ENCODE measurements around the gene ACOT11. TPM values are rescaled to one million over a fixed set of nuclear protein-coding genes. Genes with fewer than 3 reads are reported as not detected.

Gene ACOT11
- total and polyA plus RNA-seq, 2 of the 4 experiments (the other 2 are of a cell fraction) = 2.5 to 2.7 TPM

DNA sequence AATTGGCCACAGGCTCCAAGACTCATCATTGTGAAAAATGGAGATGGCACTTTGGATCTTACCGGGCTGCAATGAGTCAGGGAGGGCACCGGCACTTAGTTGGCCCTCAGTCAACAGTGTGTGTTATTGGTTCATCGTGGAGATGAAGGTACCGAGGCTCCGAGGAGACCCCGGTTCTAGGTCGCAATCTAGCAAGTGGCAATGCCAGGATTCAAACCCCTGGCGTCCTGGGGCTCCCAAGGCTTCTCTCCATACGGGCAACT, 49.0 kb upstream of the ACOT11 start:
- Histone ChIP-seq H2BK5ac (ENCODE audit: low read depth, low read length, poor library complexity, severe bottlenecking) (no peak overlapping the region), H4K5ac (ENCODE audit: low read depth, low read length) (no peak overlapping the region), H3K27me3 (ENCODE audit: control insufficient read depth, insufficient read depth, low read length) (peaks cover 55% of the 10 kb centered on the region), H2AFZ (replicated peaks; ENCODE audit: low read length, poor library complexity) (peak overlapping the region; percentile 77), H3K56ac (ENCODE audit: extremely low read depth, insufficient read depth, low read length) (no peak overlapping the region), H3K9ac (ENCODE audit: low read depth, low read length) (no peak overlapping the region), H2BK15ac (ENCODE audit: low read depth, low read length) (no peak overlapping the region), H3K4me2 (ENCODE audit: low read depth, low read length) (peak overlapping the region; percentile 57), H4K91ac (ENCODE audit: insufficient read depth, low read depth, low read length) (no peak overlapping the region), H3K79me1 (ENCODE audit: low read depth in 1 of 2, low read length in 2 of 2) (no peaks in the 10 kb centered on the region), H3K4me1 (ENCODE audit: control insufficient read depth, insufficient read depth, low read length) (peaks cover 5% of the 10 kb centered on the region; the same call in 1 of the 2 replicates), H2AK5ac (ENCODE audit: low read depth, low read length) (no peak overlapping the region), H3K27ac (ENCODE audit: insufficient read depth, low read length) (no peak overlapping the region), H3K4me3 (ENCODE audit: insufficient read depth, low read depth, low read length) (peak overlapping the region; percentile 11; the same call in 1 of the 2 replicates), H2BK120ac (ENCODE audit: low read depth, low read length) (no peak overlapping the region), H3K14ac (replicated peaks; ENCODE audit: low read depth, low read length) (no peak overlapping the region), H3K18ac (ENCODE audit: low read depth, low read length) (no peak overlapping the region), H4K20me1 (ENCODE audit: insufficient read depth, low read length) (no peaks in the 10 kb centered on the region), H3K9me1 (ENCODE audit: insufficient read depth, low read length) (no peaks in the 10 kb centered on the region), H2AK9ac (replicated peaks; ENCODE audit: low read depth, low read length, poor library complexity) (no peak overlapping the region), H3K4ac (ENCODE audit: low read depth, low read length) (no peak overlapping the region), H3K36me3 (ENCODE audit: control insufficient read depth, insufficient read depth, low read length) (no peaks in the 10 kb centered on the region), H2BK20ac (ENCODE audit: low read depth, low read length) (no peak overlapping the region), H4K8ac (ENCODE audit: low read depth in 2 of 2, low read length in 2 of 2) (no peak overlapping the region), H3K9me3 (ENCODE audit: control insufficient read depth, insufficient read depth, low read length) (peaks cover 4% of the 10 kb centered on the region), H3K23ac (ENCODE audit: low read depth, low read length) (no peak overlapping the region)
- WGBS, 2 experiments (ENCODE audit: extremely low coverage in 2 of 2, insufficient read length in 1 of 2) = 24% methylated on average over 2 of the region's 9 CpGs; no CpG with 5 or more reads in 1 of the 2 experiments
- CTCF ChIA-PET = interaction anchor here (0.5 to 1.6 kb wide), 2 partner anchors 14 to 264 kb away, joined by 4 to 5 read pairs; no protein-coding TSS in a partner anchor
- intact Hi-C loops (cut with micrococcal nuclease) (loop anchor here (2.0 kb wide), 1 partner anchor 218 kb away; no protein-coding TSS in a partner anchor), dilution Hi-C loops (cut with HindIII; ENCODE audit: low sequenced_read_pairs, unreplicated experiment) (no loop called here), in situ Hi-C loops (cut with MboI; ENCODE audit: low sequenced_read_pairs) (loop anchor here (10.0 to 25.0 kb wide), 2 partner anchors 394 to 637 kb away; no protein-coding TSS in a partner anchor)
- POLR2A ChIA-PET (ENCODE audit: unreplicated experiment) = no interaction called here
- no TSS peak for BruUV-seq (replicated peaks)
- ATAC-seq (ENCODE audit: low read depth) (0 out of 2 replicates have a peak, but pooled peaks have one; percentile 8), DNase-seq (no peak)
- no peak for TF ChIP-seq RCOR1 (IDR thresholded peaks at IDR 0.05; ENCODE audit: insufficient replicate concordance, low read length)
- TF ChIP-seq CHD1 (IDR thresholded peaks at IDR 0.05; ENCODE audit: low read depth, low read length) = no peak
- no peak for TF ChIP-seq MXI1 (IDR thresholded peaks at IDR 0.05; ENCODE audit: borderline replicate concordance, low read depth, low read length)
- TF ChIP-seq RAD21 (IDR thresholded peaks at IDR 0.05; ENCODE audit: low read length) = no peak
- TF ChIP-seq, protein P1, sequence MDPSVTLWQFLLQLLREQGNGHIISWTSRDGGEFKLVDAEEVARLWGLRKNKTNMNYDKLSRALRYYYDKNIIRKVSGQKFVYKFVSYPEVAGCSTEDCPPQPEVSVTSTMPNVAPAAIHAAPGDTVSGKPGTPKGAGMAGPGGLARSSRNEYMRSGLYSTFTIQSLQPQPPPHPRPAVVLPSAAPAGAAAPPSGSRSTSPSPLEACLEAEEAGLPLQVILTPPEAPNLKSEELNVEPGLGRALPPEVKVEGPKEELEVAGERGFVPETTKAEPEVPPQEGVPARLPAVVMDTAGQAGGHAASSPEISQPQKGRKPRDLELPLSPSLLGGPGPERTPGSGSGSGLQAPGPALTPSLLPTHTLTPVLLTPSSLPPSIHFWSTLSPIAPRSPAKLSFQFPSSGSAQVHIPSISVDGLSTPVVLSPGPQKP (IDR thresholded peaks at IDR 0.05; ENCODE audit: borderline replicate concordance, low read depth, low read length) = no peak
- TF ChIP-seq FOS (IDR thresholded peaks at IDR 0.05; ENCODE audit: low read depth, low read length) = no peak
- TF ChIP-seq, protein P2, sequence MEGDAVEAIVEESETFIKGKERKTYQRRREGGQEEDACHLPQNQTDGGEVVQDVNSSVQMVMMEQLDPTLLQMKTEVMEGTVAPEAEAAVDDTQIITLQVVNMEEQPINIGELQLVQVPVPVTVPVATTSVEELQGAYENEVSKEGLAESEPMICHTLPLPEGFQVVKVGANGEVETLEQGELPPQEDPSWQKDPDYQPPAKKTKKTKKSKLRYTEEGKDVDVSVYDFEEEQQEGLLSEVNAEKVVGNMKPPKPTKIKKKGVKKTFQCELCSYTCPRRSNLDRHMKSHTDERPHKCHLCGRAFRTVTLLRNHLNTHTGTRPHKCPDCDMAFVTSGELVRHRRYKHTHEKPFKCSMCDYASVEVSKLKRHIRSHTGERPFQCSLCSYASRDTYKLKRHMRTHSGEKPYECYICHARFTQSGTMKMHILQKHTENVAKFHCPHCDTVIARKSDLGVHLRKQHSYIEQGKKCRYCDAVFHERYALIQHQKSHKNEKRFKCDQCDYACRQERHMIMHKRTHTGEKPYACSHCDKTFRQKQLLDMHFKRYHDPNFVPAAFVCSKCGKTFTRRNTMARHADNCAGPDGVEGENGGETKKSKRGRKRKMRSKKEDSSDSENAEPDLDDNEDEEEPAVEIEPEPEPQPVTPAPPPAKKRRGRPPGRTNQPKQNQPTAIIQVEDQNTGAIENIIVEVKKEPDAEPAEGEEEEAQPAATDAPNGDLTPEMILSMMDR (conservative IDR thresholded peaks at IDR 0.05; ENCODE audit: low read depth, low read length) = no peak
- no peak for TF ChIP-seq CEBPB (IDR thresholded peaks at IDR 0.05; ENCODE audit: low read depth, low read length)
- TF ChIP-seq SMC3 (IDR thresholded peaks at IDR 0.05; ENCODE audit: low read depth, low read length) = no peak
- no peak for TF ChIP-seq MAFK (IDR thresholded peaks at IDR 0.05; ENCODE audit: low read depth, low read length)
- TF ChIP-seq RFX5 (IDR thresholded peaks at IDR 0.05; ENCODE audit: low read depth, low read length) = no peak
- TF ChIP-seq POLR2A (IDR thresholded peaks at IDR 0.05; ENCODE audit: low read depth, low read length) = no peak
- TF ChIP-seq BHLHE40 (IDR thresholded peaks at IDR 0.05; ENCODE audit: low read depth, low read length) = no peak
- TF ChIP-seq, protein P3, sequence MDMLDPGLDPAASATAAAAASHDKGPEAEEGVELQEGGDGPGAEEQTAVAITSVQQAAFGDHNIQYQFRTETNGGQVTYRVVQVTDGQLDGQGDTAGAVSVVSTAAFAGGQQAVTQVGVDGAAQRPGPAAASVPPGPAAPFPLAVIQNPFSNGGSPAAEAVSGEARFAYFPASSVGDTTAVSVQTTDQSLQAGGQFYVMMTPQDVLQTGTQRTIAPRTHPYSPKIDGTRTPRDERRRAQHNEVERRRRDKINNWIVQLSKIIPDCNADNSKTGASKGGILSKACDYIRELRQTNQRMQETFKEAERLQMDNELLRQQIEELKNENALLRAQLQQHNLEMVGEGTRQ (IDR thresholded peaks at IDR 0.05; ENCODE audit: low read depth, low read length) = no peak
- no peak for TF ChIP-seq MAZ (IDR thresholded peaks at IDR 0.05; ENCODE audit: borderline replicate concordance, low read depth, low read length)
- no peak for TF ChIP-seq NFE2L2 (IDR thresholded peaks at IDR 0.05; ENCODE audit: low read depth, low read length)
